Upper lobe of left lung (tissue), 6 donors: ENCODE measurements around the gene PAQR5. TPM values are rescaled to one million over a fixed set of nuclear protein-coding genes. Genes with fewer than 3 reads are reported as not detected.
A peak's percentile ranks its signal among the peaks of the same experiment; 100 is the strongest.

ENCODE experiments used
- ATAC-seq, 2 donors: fragments of 200-7000 bp; cut with Tn5 transposase; one replicate each; pipeline ENCODE4 v1.9.1; 2022; ENCODE audit warnings: mild to moderate bottlenecking in 2 of 2, moderate library complexity in 2 of 2; ENCODE audit not compliant: low FRiP score in 2 of 2
- DNase-seq, 2 donors: peaks; one replicate each; pipeline ENCODE4 v3.0.0-alpha.2; 2019 to 2020
- H3K27ac ChIP-seq, 4 donors: fragments of 200-600 bp; sonication (generic); one replicate each; pipeline ENCODE4 v1.5.1; 2016 to 2019
- H3K27me3 ChIP-seq, 4 donors: fragments of 200-600 bp; sonication (generic); one replicate each; pipeline ENCODE4 v1.5.1; 2017 to 2019
- H3K36me3 ChIP-seq, 4 donors: fragments of 200-600 bp; sonication (generic); one replicate each; pipeline ENCODE4 v1.5.1; 2016 to 2019
- H3K4me1 ChIP-seq, 4 donors: fragments of 200-600 bp; sonication (generic); one replicate each; pipeline ENCODE4 v1.5.1; 2018 to 2019
- H3K4me3 ChIP-seq, 4 donors: fragments of 200-600 bp; sonication (generic); one replicate each; pipeline ENCODE4 v1.5.1; 2017 to 2019; ENCODE audit warnings: mild to moderate bottlenecking in 2 of 4, moderate library complexity in 1 of 4
- H3K9me3 ChIP-seq, 4 donors: fragments of 200-600 bp; sonication (generic); one replicate each; pipeline ENCODE4 v1.5.1; 2018 to 2019
- CTCF ChIP-seq, 6 experiments: fragments of 450-650 bp in 4 of 6; fragments of 200-600 bp in 2 of 6; sonication (generic) in 2 of 6; IDR thresholded peaks; one replicate each; pipeline ENCODE4 v1.5.1; 2016 to 2019; ENCODE audit warnings: antibody characterized with exemption in 6 of 6
- EP300 ChIP-seq, 4 donors: sonication (generic); formaldehyde crosslinking; IDR thresholded peaks; one replicate each; pipeline ENCODE4 v1.5.1; 2017; ENCODE audit warnings: antibody characterized with exemption in 4 of 4, control low read depth in 2 of 4
- POLR2A ChIP-seq, 4 donors: fragments of 450-650 bp; IDR thresholded peaks; one replicate each; pipeline ENCODE4 v1.5.1; 2016 to 2017; ENCODE audit warnings: antibody characterized with exemption in 4 of 4, mild to moderate bottlenecking in 2 of 4
- POLR2AphosphoS5 ChIP-seq, 2 donors: sonication (generic); formaldehyde crosslinking; IDR thresholded peaks; one replicate each; pipeline ENCODE4 v1.5.1; 2017; ENCODE audit warnings: antibody characterized with exemption in 2 of 2
- WGBS, 2 donors: methylation state at CpG; one replicate each; pipeline ENCODE4 v1.1.5; 2017 to 2018; 5-methylcytosine and 5-hydroxymethylcytosine counted together
- total RNA-seq, 6 donors: library from RNA; depleted of rRNA in 4 of 6; stranded (reverse); fragments of >200 nt in 4 of 6; gene quantifications; one replicate each; pipeline versions ENCODE4 v1.1.0 to v1.2.1, GENCODE V29; 2016 to 2021
- donor health status: DM: no; HTN: no; CAD: no; lungs with moderate emphysema.
- donor health status: DM: no; HTN: yes; CAD: no; lungs with severe emphysema.

Gene PAQR5
- total RNA-seq, 6 donors from 2014 or later: 15.5 to 39.8 (median 26.5) TPM

DNA sequence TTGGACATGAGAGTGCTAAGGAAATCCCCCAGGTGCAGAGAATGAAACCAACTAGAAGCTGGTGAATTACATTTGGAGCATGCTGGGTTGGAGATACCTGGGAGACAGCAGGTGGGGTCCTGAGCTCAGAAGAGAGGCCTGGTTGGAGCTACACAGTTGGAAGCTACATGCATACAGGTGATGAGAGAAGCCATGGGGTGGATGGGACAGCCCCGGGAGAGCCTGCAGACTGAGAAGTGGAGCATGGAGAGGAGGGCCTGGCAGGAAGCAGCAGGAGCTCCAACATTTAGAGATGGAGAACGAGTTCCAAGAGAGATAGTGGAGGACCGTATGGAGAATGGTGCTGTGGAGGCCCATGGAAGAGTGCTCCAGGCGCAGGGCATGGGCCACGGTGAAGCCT is 10.2 kb downstream of the PAQR5 start:
- no peaks in the 10 kb centered on the region for H3K27me3 ChIP-seq
- H3K27ac ChIP-seq: no peak overlapping the region
- no peak for DNase-seq
- no peaks in the 10 kb centered on the region for H3K36me3 ChIP-seq
- no peak overlapping the region for H3K4me3 ChIP-seq
- ATAC-seq: no peak
- peaks cover 0 to 21% (median 5%) of the 10 kb centered on the region in 4 donors for H3K4me1 ChIP-seq
- WGBS, 2 donors: 90% methylated on average over 5 of the region's 5 CpGs
- H3K9me3 ChIP-seq: no peaks in the 10 kb centered on the region
- TF ChIP-seq EP300 (IDR thresholded peaks at IDR 0.05): no peak
- TF ChIP-seq POLR2AphosphoS5 (IDR thresholded peaks at IDR 0.05): no peak
- TF ChIP-seq CTCF (IDR thresholded peaks at IDR 0.05): no peak
- TF ChIP-seq POLR2A (IDR thresholded peaks at IDR 0.05): no peak

DNA sequence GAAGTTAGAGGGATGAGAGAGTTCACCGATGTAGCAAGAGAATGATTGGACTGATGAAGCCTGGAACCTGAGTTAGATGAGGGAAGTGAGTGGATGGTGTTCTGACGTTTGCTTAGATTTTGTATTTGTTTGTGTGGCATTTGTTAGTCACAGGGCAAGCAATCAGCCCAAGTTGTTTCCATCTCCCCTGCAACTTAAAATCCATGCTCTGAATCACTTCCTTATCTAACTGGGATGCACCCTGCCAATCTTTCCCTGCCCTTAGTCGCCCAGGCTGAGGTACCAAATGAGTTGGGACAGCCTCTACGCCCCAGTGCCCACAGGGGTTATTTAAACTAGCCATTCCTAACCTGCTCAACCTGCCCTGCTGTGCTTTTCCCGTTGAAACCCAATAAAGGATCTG is 12.6 kb downstream of the PAQR5 start:
- WGBS, 2 donors: 80 to 85% methylated on average over 5 of the region's 5 CpGs
- H3K4me1 ChIP-seq: peaks cover 0 to 11% (median 0%) of the 10 kb centered on the region in 4 donors
- no peaks in the 10 kb centered on the region for H3K9me3 ChIP-seq
- no peaks in the 10 kb centered on the region for H3K27me3 ChIP-seq
- DNase-seq: no peak
- no peak overlapping the region for H3K4me3 ChIP-seq
- H3K36me3 ChIP-seq: no peaks in the 10 kb centered on the region
- TF ChIP-seq POLR2AphosphoS5 (IDR thresholded peaks at IDR 0.05) (no peak), CTCF (IDR thresholded peaks at IDR 0.05) (no peak), EP300 (IDR thresholded peaks at IDR 0.05) (no peak), POLR2A (IDR thresholded peaks at IDR 0.05) (no peak)
- H3K27ac ChIP-seq: no peak overlapping the region
- no peak for ATAC-seq

DNA sequence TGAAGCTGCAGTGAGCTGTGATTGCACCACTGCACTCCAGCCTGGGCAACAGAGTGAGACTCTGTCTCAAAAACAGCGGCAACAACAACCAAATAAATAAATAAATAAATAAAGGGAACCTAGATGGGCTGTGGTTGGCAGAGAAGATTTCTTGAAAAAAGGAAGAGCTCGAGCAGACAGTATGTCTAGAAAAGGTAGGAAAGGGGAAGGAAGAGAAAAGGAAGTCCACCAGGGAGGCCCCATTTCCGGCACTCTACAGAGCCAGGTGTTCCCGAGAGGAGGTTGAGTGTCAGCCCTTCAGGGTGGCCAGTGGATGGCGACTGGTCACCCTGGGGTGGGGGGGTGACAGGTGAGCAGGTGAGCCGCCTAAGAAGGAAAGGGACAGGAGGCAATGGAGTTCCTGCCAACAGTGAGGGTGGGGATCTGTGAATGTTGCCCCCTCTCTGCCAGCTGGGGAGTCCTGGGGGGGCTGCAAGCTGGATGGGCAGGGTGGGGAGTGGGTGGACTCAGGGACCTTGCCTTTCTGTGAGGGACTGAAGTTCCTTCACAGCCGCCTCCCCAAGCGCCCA is 14.8 kb downstream of the PAQR5 start:
- TF ChIP-seq EP300 (IDR thresholded peaks at IDR 0.05) (no peak), POLR2A (IDR thresholded peaks at IDR 0.05) (no peak), POLR2AphosphoS5 (IDR thresholded peaks at IDR 0.05) (no peak), CTCF (IDR thresholded peaks at IDR 0.05) (no peak)
- H3K27me3 ChIP-seq: no peaks in the 10 kb centered on the region
- H3K4me3 ChIP-seq: no peak overlapping the region
- no peak for DNase-seq
- no peaks in the 10 kb centered on the region for H3K9me3 ChIP-seq
- WGBS, 2 donors: 66 to 69% methylated on average over 8 of the region's 8 CpGs
- peak in 1 of 2 donors; percentile 30 for ATAC-seq
- H3K4me1 ChIP-seq: peaks cover 0 to 11% (median 0%) of the 10 kb centered on the region in 4 donors
- H3K36me3 ChIP-seq: no peaks in the 10 kb centered on the region
- H3K27ac ChIP-seq: peak overlapping the region in 2 of 4 donors; percentile 46 to 49

DNA sequence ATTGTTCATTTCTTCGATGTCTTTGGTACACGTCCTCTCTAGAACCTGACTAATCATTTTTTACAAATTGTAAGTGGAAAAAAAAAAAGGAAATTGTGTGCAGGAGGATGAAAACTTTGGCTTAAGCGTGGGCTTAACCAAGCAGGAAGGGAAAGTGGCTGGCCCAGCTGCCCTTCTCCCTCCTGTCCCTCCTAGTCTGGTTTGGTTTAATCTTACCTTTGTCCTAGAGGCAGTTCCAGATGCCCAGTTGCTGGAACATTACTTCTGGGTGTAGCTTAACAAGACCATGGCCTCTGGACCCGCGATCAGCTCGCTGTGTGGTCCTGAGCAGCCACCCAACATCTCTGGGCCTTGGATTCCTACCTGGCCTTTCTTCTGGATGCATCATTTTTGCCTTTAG is 15.4 kb downstream of the PAQR5 start:
- H3K4me1 ChIP-seq: peaks cover 0 to 11% (median 0%) of the 10 kb centered on the region in 4 donors
- peak overlapping the region in 1 of 4 donors; percentile 6 for H3K4me3 ChIP-seq
- no peak for TF ChIP-seq POLR2A (IDR thresholded peaks at IDR 0.05)
- no peak for TF ChIP-seq POLR2AphosphoS5 (IDR thresholded peaks at IDR 0.05)
- TF ChIP-seq EP300 (IDR thresholded peaks at IDR 0.05): no peak
- TF ChIP-seq CTCF (IDR thresholded peaks at IDR 0.05): no peak
- H3K9me3 ChIP-seq: no peaks in the 10 kb centered on the region
- H3K27ac ChIP-seq: peak overlapping the region in 2 of 4 donors; percentile 46 to 49
- peak in 1 of 2 donors; percentile 13 for ATAC-seq
- DNase-seq: no peak
- WGBS, 2 donors: 73 to 78% methylated on average over 6 of the region's 6 CpGs
- H3K27me3 ChIP-seq: no peaks in the 10 kb centered on the region
- H3K36me3 ChIP-seq: no peaks in the 10 kb centered on the region

DNA sequence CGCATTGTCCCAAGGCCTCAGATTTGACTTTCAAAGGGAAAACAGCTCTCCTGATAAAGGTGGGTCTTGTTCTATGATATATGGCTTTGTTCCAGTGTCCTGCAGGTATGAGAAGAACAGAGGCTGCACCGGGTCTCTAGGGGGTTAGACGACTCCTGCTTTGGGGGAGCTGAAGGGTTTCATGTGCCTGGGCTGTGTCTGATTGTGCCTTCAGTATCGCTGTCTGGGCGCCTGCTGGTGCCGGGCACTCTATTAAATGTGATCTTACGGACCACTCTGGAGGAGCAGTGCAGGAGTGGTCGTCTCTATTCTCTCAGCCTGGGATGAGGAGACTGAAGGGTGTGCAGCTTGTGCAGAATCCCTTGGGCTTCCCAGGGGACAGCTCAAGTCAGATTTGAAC is 16.0 kb downstream of the PAQR5 start:
- H3K9me3 ChIP-seq: no peaks in the 10 kb centered on the region
- peaks cover 0 to 16% (median 2%) of the 10 kb centered on the region in 4 donors for H3K4me1 ChIP-seq
- no peaks in the 10 kb centered on the region for H3K36me3 ChIP-seq
- no peak for DNase-seq
- H3K27ac ChIP-seq: peak overlapping the region in 1 of 4 donors; percentile 16
- WGBS, 2 donors: 95 to 97% methylated on average over 5 to 8 of the region's 8 CpGs
- no peaks in the 10 kb centered on the region for H3K27me3 ChIP-seq
- TF ChIP-seq EP300 (IDR thresholded peaks at IDR 0.05) (no peak), CTCF (IDR thresholded peaks at IDR 0.05) (no peak), POLR2AphosphoS5 (IDR thresholded peaks at IDR 0.05) (no peak), POLR2A (IDR thresholded peaks at IDR 0.05) (no peak)
- peak overlapping the region in 1 of 4 donors; percentile 6 for H3K4me3 ChIP-seq
- no peak for ATAC-seq
